ENCODE data around the gene LOXL4.
"Not testable (repeated sequence)": the region's sequence is repeated elsewhere in the genome, so short reads cannot be mapped to it uniquely, and the experiment has no call there.

The LOXL4 gene

DNA sequence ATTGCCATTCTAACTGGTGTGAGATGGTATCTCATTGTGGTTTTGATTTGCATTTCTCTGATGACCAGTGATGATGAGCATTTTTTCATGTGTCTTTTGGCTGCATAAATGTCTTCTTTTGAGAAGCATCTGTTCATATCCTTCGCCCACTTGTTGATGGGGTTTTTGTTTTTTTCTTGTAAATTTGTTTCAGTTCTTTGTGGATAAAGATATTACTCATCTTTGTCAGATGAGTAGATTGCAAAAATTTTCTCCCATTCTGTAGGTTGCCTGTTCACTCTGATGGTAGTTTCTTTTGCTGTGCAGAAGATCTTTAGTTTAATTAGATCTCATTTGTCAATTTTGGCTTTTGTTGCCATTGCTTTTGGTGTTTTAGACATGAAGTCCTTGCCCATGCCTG lies 39.7 kb downstream of the LOXL4 start:
- H3K9me3 ChIP-seq (ENCODE audit: control insufficient read depth in 1 of 2, low read length in 2 of 2); H3K4me3 ChIP-seq (ENCODE audit: low read depth in 1 of 2, low read length in 2 of 2); H3K27me3 ChIP-seq (ENCODE audit: control insufficient read depth in 1 of 2, insufficient read depth in 2 of 2, low read length in 2 of 2); H3K9ac ChIP-seq (ENCODE audit: low read depth in 1 of 2, low read length in 2 of 2); H3K36me3 ChIP-seq (ENCODE audit: control insufficient read depth in 1 of 2, insufficient read depth in 2 of 2, low read length in 2 of 2); H3K4me1 ChIP-seq (ENCODE audit: control insufficient read depth in 1 of 2, insufficient read depth in 2 of 2, low read length in 2 of 2); H3K27ac ChIP-seq (ENCODE audit: low read depth, low read length): not testable (repeated sequence)

GRCh38 chr10:98227713-98228112 lies 40.3 kb downstream of the LOXL4 start:
- H3K27me3 ChIP-seq (ENCODE audit: control insufficient read depth in 1 of 2, insufficient read depth in 2 of 2, low read length in 2 of 2); H3K4me3 ChIP-seq (ENCODE audit: low read depth in 1 of 2, low read length in 2 of 2); H3K4me1 ChIP-seq (ENCODE audit: control insufficient read depth in 1 of 2, insufficient read depth in 2 of 2, low read length in 2 of 2); H3K36me3 ChIP-seq (ENCODE audit: control insufficient read depth in 1 of 2, insufficient read depth in 2 of 2, low read length in 2 of 2); H3K27ac ChIP-seq (ENCODE audit: low read depth, low read length); H3K9me3 ChIP-seq (ENCODE audit: control insufficient read depth in 1 of 2, low read length in 2 of 2); H3K9ac ChIP-seq (ENCODE audit: low read depth in 1 of 2, low read length in 2 of 2): not testable (repeated sequence)

DNA sequence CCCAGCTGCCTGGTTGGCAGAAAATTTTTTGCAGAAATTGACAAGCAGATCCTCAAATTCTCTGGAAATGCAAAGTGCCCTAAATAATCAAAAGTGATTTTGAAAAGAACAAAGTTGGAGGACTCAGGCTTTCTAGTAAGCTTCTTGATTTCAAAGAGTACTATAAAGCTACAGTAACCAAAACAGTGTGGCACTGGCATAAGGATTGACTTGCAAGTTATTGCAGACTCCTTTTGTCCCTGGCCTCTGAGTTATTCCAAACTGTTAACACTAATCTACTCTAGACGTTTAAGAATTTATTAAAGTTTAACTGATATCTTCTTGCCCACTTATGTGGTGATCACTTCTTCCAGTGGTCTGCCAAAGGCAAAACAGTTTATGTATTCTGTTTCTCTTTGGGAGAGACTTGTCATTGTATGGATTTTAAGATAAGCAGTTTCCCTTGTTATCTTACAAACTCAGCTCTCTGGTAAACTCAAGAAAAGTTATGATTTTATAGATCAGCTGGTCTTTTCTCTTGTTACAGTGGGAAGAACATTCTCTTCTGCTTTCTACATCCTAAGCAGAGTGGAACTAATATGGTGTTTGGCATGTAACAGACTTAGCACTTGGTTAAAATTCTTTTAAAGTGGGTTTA lies 41.4 kb downstream of the LOXL4 start:
- Histone ChIP-seq H3K27me3 (ENCODE audit: control insufficient read depth in 1 of 2, insufficient read depth in 2 of 2, low read length in 2 of 2) (no peaks in the 10 kb centered on the region), H3K27ac (ENCODE audit: low read depth, low read length) (no peak overlapping the region), H3K4me3 (ENCODE audit: low read depth in 1 of 2, low read length in 2 of 2) (no peak overlapping the region), H3K9me3 (ENCODE audit: control insufficient read depth in 1 of 2, low read length in 2 of 2) (peaks cover 0 to 7% of the 10 kb centered on the region in 2 donors), H3K9ac (ENCODE audit: low read depth in 1 of 2, low read length in 2 of 2) (no peak overlapping the region), H3K36me3 (ENCODE audit: control insufficient read depth in 1 of 2, insufficient read depth in 2 of 2, low read length in 2 of 2) (no peaks in the 10 kb centered on the region), H3K4me1 (ENCODE audit: control insufficient read depth in 1 of 2, insufficient read depth in 2 of 2, low read length in 2 of 2) (no peaks in the 10 kb centered on the region)

DNA sequence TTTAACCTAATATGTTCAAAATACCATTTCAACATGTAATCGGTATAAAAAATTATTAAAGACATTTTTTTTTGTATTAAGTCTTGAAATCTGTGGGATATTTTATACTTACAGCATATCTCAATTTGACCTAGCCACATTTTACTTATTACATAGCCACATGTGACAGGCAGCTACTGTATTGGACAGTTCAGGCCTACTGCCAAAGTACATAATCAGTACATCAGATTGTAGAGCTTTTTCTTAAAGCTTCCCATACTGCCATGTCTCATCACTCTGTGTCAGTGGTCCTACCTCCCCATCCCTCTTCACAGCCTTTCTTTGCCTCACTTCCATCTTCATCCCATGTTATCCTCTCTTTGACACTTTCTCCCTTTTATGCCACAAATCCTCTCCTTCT lies 43.0 kb downstream of the LOXL4 start:
- Histone ChIP-seq H3K4me3 (ENCODE audit: low read depth in 1 of 2, low read length in 2 of 2) (no peak overlapping the region), H3K9ac (ENCODE audit: low read depth in 1 of 2, low read length in 2 of 2) (no peak overlapping the region), H3K27ac (ENCODE audit: low read depth, low read length) (no peak overlapping the region), H3K36me3 (ENCODE audit: control insufficient read depth in 1 of 2, insufficient read depth in 2 of 2, low read length in 2 of 2) (no peaks in the 10 kb centered on the region), H3K4me1 (ENCODE audit: control insufficient read depth in 1 of 2, insufficient read depth in 2 of 2, low read length in 2 of 2) (no peaks in the 10 kb centered on the region), H3K9me3 (ENCODE audit: control insufficient read depth in 1 of 2, low read length in 2 of 2) (peaks cover 0 to 10% of the 10 kb centered on the region in 2 donors), H3K27me3 (ENCODE audit: control insufficient read depth in 1 of 2, insufficient read depth in 2 of 2, low read length in 2 of 2) (no peaks in the 10 kb centered on the region)

DNA sequence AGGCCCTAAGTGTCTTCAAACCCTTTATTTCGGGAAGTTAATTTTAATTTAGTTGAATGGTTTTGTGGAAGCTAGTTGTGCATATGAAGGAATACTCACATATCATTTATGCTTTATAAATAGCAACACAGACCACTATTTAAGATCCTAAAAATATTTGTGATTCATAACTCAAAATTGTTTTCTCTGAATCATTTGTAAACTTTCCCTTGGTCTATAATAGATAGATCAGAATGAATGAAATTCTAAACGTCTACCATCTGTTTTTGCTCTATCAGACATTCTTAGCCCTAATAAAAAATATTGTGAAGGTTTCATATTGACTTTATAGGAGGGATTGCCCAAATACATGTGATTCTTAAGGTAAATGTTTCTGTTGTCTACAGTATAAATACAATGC lies 43.5 kb downstream of the LOXL4 start:
- Histone ChIP-seq H3K9ac (ENCODE audit: low read depth in 1 of 2, low read length in 2 of 2) (no peak overlapping the region), H3K36me3 (ENCODE audit: control insufficient read depth in 1 of 2, insufficient read depth in 2 of 2, low read length in 2 of 2) (no peaks in the 10 kb centered on the region), H3K9me3 (ENCODE audit: control insufficient read depth in 1 of 2, low read length in 2 of 2) (peaks cover 0 to 14% of the 10 kb centered on the region in 2 donors), H3K4me3 (ENCODE audit: low read depth in 1 of 2, low read length in 2 of 2) (no peak overlapping the region), H3K27ac (ENCODE audit: low read depth, low read length) (no peak overlapping the region), H3K4me1 (ENCODE audit: control insufficient read depth in 1 of 2, insufficient read depth in 2 of 2, low read length in 2 of 2) (no peaks in the 10 kb centered on the region), H3K27me3 (ENCODE audit: control insufficient read depth in 1 of 2, insufficient read depth in 2 of 2, low read length in 2 of 2) (no peaks in the 10 kb centered on the region)

DNA sequence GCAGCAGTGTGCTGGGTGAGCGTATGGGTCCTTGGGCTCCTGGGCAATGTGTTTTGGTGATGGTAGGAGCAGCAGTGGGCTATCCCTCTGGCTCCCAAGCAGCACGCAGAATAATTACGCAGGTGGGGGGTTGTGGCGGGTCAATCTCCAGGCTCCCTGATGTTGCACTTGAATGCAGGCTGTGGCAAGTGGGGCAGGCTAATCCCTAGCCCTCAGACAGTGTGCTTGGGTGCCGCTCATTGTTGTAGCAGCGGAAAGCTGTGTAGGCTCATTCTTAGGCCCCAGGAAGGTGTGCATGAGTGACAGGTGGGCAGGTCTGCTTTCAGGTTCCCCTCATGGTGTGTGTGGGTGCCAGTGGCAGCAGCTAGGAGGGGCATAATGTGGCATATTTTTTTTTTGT lies 44.1 kb downstream of the LOXL4 start:
- H3K27me3 ChIP-seq (ENCODE audit: control insufficient read depth in 1 of 2, insufficient read depth in 2 of 2, low read length in 2 of 2): no peaks in the 10 kb centered on the region
- no peak overlapping the region for H3K9ac ChIP-seq (ENCODE audit: low read depth in 1 of 2, low read length in 2 of 2)
- no peak overlapping the region for H3K4me3 ChIP-seq (ENCODE audit: low read depth in 1 of 2, low read length in 2 of 2)
- H3K9me3 ChIP-seq (ENCODE audit: control insufficient read depth in 1 of 2, low read length in 2 of 2): peaks cover 0 to 21% of the 10 kb centered on the region in 2 donors
- H3K4me1 ChIP-seq (ENCODE audit: control insufficient read depth in 1 of 2, insufficient read depth in 2 of 2, low read length in 2 of 2): no peaks in the 10 kb centered on the region
- no peak overlapping the region for H3K27ac ChIP-seq (ENCODE audit: low read depth, low read length)
- no peaks in the 10 kb centered on the region for H3K36me3 ChIP-seq (ENCODE audit: control insufficient read depth in 1 of 2, insufficient read depth in 2 of 2, low read length in 2 of 2)

- peaks cover 4 to 16% of the 10 kb centered on the region in 2 donors for H3K9me3 ChIP-seq (ENCODE audit: control insufficient read depth in 1 of 2, low read length in 2 of 2)
- H3K9ac ChIP-seq (ENCODE audit: low read depth in 1 of 2, low read length in 2 of 2): no peak overlapping the region
- no peak overlapping the region for H3K27ac ChIP-seq (ENCODE audit: low read depth, low read length)
- H3K4me1 ChIP-seq (ENCODE audit: control insufficient read depth in 1 of 2, insufficient read depth in 2 of 2, low read length in 2 of 2): no peaks in the 10 kb centered on the region
- H3K27me3 ChIP-seq (ENCODE audit: control insufficient read depth in 1 of 2, insufficient read depth in 2 of 2, low read length in 2 of 2): no peaks in the 10 kb centered on the region
- no peak overlapping the region for H3K4me3 ChIP-seq (ENCODE audit: low read depth in 1 of 2, low read length in 2 of 2)
- no peaks in the 10 kb centered on the region for H3K36me3 ChIP-seq (ENCODE audit: control insufficient read depth in 1 of 2, insufficient read depth in 2 of 2, low read length in 2 of 2)
These were observed 50.2 kb downstream of the LOXL4 start for GRCh38 chr10:98217801-98218200.

DNA sequence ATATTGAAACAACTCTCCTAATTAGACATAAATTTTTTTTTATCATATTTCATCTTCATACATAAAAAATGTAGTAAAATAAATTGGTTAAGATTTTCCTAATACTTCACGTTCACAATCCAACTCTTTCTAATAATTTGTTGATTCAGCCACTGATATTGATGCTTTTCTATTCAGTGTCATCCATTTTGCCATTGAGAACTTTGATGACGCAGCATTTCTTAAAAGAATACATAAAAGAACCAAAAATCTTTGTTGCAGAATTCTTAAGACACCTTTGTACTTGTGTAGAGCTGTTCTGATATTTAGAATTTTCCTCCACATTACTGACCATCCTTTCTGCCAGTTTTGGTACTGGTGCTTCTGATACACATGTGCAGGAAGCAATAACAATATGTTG lies 52.6 kb downstream of the LOXL4 start:
- Histone ChIP-seq H3K4me1 (ENCODE audit: control insufficient read depth in 1 of 2, insufficient read depth in 2 of 2, low read length in 2 of 2) (peaks cover 0 to 4% of the 10 kb centered on the region in 2 donors), H3K36me3 (ENCODE audit: control insufficient read depth in 1 of 2, insufficient read depth in 2 of 2, low read length in 2 of 2) (peaks cover 0 to 3% of the 10 kb centered on the region in 2 donors), H3K4me3 (ENCODE audit: low read depth in 1 of 2, low read length in 2 of 2) (no peak overlapping the region), H3K9ac (ENCODE audit: low read depth in 1 of 2, low read length in 2 of 2) (no peak overlapping the region), H3K27ac (ENCODE audit: low read depth, low read length) (no peak overlapping the region), H3K27me3 (ENCODE audit: control insufficient read depth in 1 of 2, insufficient read depth in 2 of 2, low read length in 2 of 2) (no peaks in the 10 kb centered on the region), H3K9me3 (ENCODE audit: control insufficient read depth in 1 of 2, low read length in 2 of 2) (peaks cover 4 to 16% of the 10 kb centered on the region in 2 donors)

DNA sequence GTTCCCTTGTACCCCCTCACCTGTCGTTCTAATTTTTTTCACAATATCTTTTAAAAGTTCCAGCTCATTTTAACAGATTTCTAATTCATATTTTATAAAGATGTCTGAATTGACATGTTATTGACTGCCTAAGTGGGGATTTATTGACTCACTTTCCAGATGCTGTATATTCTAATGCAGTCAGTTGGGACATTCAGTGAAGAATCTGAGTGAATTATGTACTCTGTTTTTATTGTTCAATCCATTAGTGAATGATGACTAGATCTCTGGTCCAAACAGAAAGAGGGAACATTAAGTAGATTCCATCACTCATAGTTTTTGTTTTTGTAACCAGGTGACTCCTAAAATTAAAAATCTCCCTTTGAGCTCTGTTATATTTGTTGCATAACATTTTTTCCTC lies 54.3 kb downstream of the LOXL4 start:
- Histone ChIP-seq H3K4me1 (ENCODE audit: control insufficient read depth in 1 of 2, insufficient read depth in 2 of 2, low read length in 2 of 2) (peaks cover 5 to 10% of the 10 kb centered on the region in 2 donors), H3K27ac (ENCODE audit: low read depth, low read length) (no peak overlapping the region), H3K9ac (ENCODE audit: low read depth in 1 of 2, low read length in 2 of 2) (no peak overlapping the region), H3K27me3 (ENCODE audit: control insufficient read depth in 1 of 2, insufficient read depth in 2 of 2, low read length in 2 of 2) (no peaks in the 10 kb centered on the region), H3K36me3 (ENCODE audit: control insufficient read depth in 1 of 2, insufficient read depth in 2 of 2, low read length in 2 of 2) (peaks cover 11 to 13% of the 10 kb centered on the region in 2 donors), H3K4me3 (ENCODE audit: low read depth in 1 of 2, low read length in 2 of 2) (no peak overlapping the region), H3K9me3 (ENCODE audit: control insufficient read depth in 1 of 2, low read length in 2 of 2) (peaks cover under 1 to 4% of the 10 kb centered on the region in 2 donors)

DNA sequence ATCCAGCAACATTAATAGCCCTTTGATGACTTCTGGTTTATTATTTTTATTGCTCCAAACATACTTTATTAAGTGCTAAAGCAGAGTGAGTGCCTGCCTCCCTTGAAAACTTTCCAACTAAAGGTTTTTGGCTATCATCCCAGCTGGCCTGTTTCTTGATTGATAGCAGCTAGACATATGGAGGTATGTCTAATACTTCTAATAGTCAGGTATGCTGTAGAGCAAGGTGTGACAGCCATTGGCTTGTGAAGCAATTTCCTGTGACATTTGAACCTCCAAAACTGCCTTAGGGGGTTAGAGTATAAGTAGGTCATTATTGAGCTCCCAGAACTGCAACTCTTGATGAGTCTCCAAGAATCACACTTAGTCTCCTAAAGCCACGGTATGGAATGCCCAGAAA lies 55.8 kb downstream of the LOXL4 start:
- Histone ChIP-seq H3K27me3 (ENCODE audit: control insufficient read depth in 1 of 2, insufficient read depth in 2 of 2, low read length in 2 of 2) (no peaks in the 10 kb centered on the region), H3K4me1 (ENCODE audit: control insufficient read depth in 1 of 2, insufficient read depth in 2 of 2, low read length in 2 of 2) (peaks cover 5 to 11% of the 10 kb centered on the region in 2 donors), H3K9ac (ENCODE audit: low read depth in 1 of 2, low read length in 2 of 2) (no peak overlapping the region), H3K9me3 (ENCODE audit: control insufficient read depth in 1 of 2, low read length in 2 of 2) (no peaks in the 10 kb centered on the region), H3K27ac (ENCODE audit: low read depth, low read length) (no peak overlapping the region), H3K36me3 (ENCODE audit: control insufficient read depth in 1 of 2, insufficient read depth in 2 of 2, low read length in 2 of 2) (peaks cover 13 to 18% of the 10 kb centered on the region in 2 donors), H3K4me3 (ENCODE audit: low read depth in 1 of 2, low read length in 2 of 2) (no peak overlapping the region)

DNA sequence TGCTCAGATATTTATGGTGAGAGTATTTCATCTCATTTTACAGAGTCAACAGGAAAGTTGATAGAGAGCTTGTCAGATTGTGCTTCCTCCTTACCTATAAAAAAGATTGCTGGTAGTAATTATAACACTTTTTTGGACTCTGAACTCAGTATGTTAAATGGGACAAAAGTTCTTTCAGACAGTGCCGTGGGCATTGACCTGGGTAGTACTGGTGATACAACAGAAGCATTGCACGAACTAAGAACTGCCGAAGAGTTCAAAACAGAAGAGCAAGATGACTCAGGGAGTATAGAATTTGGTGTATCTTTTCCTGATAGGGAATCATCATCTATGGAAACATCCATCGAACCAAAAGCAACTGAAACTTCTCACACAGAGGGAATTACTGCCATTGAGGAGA lies 58.6 kb downstream of the LOXL4 start:
- Histone ChIP-seq H3K36me3 (ENCODE audit: control insufficient read depth in 1 of 2, insufficient read depth in 2 of 2, low read length in 2 of 2) (peaks cover 13 to 18% of the 10 kb centered on the region in 2 donors), H3K9me3 (ENCODE audit: control insufficient read depth in 1 of 2, low read length in 2 of 2) (no peaks in the 10 kb centered on the region), H3K4me1 (ENCODE audit: control insufficient read depth in 1 of 2, insufficient read depth in 2 of 2, low read length in 2 of 2) (peaks cover 5 to 11% of the 10 kb centered on the region in 2 donors), H3K27me3 (ENCODE audit: control insufficient read depth in 1 of 2, insufficient read depth in 2 of 2, low read length in 2 of 2) (no peaks in the 10 kb centered on the region), H3K27ac (ENCODE audit: low read depth, low read length) (no peak overlapping the region), H3K4me3 (ENCODE audit: low read depth in 1 of 2, low read length in 2 of 2) (no peak overlapping the region), H3K9ac (ENCODE audit: low read depth in 1 of 2, low read length in 2 of 2) (no peak overlapping the region)

All from duodenal mucosa (tissue), 2 donors.